ENCODE measurements around the gene NCOA3. TPM values are rescaled to one million over a fixed set of nuclear protein-coding genes. Genes with fewer than 3 reads are reported as not detected.
A peak's percentile ranks its signal among the peaks of the same experiment; 100 is the strongest.

NCOA3 gene
- total and polyA plus RNA-seq, 2 experiments from 2014 or later = 6.7 to 16.2 TPM

- Histone ChIP-seq H3K27ac (peak overlapping the region; percentile 49), H3K9me3 (ENCODE audit: low read depth) (no peaks in the 10 kb centered on the region), H3K36me3 (no peaks in the 10 kb centered on the region), H3K27me3 (no peaks in the 10 kb centered on the region), H3K4me1 (ENCODE audit: low read depth) (no peaks in the 10 kb centered on the region), H3K4me3 (no peak overlapping the region)
- peak; percentile 62 to 92 for DNase-seq (ENCODE audit: low read depth in 1 of 2, low spot score in 1 of 2)
- TF ChIP-seq, protein P1, sequence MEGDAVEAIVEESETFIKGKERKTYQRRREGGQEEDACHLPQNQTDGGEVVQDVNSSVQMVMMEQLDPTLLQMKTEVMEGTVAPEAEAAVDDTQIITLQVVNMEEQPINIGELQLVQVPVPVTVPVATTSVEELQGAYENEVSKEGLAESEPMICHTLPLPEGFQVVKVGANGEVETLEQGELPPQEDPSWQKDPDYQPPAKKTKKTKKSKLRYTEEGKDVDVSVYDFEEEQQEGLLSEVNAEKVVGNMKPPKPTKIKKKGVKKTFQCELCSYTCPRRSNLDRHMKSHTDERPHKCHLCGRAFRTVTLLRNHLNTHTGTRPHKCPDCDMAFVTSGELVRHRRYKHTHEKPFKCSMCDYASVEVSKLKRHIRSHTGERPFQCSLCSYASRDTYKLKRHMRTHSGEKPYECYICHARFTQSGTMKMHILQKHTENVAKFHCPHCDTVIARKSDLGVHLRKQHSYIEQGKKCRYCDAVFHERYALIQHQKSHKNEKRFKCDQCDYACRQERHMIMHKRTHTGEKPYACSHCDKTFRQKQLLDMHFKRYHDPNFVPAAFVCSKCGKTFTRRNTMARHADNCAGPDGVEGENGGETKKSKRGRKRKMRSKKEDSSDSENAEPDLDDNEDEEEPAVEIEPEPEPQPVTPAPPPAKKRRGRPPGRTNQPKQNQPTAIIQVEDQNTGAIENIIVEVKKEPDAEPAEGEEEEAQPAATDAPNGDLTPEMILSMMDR (IDR thresholded peaks at IDR 0.05; ENCODE audit: low read depth, low read length) = no peak
Measured at GRCh38 chr20:47568019-47568418, 66.3 kb downstream of the NCOA3 start.

DNA sequence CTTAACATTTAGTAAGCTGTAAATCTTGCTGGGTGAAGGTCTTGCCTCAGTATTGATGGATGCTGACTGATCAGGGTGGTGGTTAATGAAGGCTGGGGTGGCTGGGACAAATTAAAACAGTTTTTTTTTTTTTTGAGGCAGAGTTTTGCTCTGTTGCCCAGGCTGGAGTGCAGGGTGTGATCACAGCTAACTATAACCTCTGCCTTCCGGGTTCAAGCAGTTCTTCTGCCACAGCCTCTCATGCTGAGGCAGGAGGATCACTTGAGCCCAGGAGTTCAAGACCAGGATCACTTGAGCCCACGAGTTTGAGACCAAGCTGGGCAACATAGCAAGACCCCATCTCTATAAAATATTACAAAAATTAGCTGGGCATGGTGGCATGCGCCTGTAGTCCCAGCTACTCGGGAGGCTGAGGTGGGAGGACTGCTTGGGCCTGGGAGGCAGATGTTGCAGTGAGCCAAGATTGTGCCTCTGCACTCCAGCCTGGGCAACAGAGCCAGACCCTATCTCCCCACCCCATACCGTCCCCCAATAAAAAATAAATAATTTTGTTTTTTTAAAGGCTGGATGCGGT lies 67.2 kb downstream of the NCOA3 start:
- no peak overlapping the region for H3K27ac ChIP-seq
- TF ChIP-seq, protein P1 (IDR thresholded peaks at IDR 0.05; ENCODE audit: low read depth, low read length) = no peak
- peaks cover 5% of the 10 kb centered on the region for H3K4me1 ChIP-seq (ENCODE audit: low read depth)
- H3K27me3 ChIP-seq = no peaks in the 10 kb centered on the region
- DNase-seq (ENCODE audit: low read depth in 1 of 2, low spot score in 1 of 2) = no peak
- no peaks in the 10 kb centered on the region for H3K9me3 ChIP-seq (ENCODE audit: low read depth)
- H3K4me3 ChIP-seq = no peak overlapping the region
- no peaks in the 10 kb centered on the region for H3K36me3 ChIP-seq

DNA sequence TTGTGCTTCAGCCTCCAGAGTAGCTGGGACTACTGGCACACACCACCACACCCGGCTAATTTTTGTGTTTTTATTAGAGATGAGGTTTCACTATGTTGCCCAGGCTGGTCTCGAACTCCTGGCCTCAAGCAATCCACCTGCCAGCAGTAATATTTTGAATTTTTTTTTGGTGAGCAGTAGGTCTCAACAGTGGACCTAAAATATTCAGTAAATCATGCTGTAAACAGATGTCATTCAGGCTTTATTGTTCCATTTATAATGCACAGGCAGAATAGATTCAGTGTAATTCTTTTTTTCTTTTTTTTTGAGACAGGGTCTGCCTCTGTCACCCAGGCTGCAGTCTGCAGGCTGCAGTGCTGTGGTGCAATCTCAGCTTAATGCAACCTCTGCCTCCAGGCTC lies 69.7 kb downstream of the NCOA3 start:
- Histone ChIP-seq H3K9me3 (ENCODE audit: low read depth) (no peaks in the 10 kb centered on the region), H3K4me1 (ENCODE audit: low read depth) (peaks cover 30% of the 10 kb centered on the region), H3K4me3 (no peak overlapping the region), H3K36me3 (no peaks in the 10 kb centered on the region), H3K27ac (no peak overlapping the region), H3K27me3 (no peaks in the 10 kb centered on the region)
- DNase-seq (ENCODE audit: low read depth in 1 of 2, low spot score in 1 of 2) = no peak
- TF ChIP-seq, protein P1 (IDR thresholded peaks at IDR 0.05; ENCODE audit: low read depth, low read length) = no peak

- Histone ChIP-seq H3K27ac (no peak overlapping the region), H3K4me1 (ENCODE audit: low read depth) (peaks cover 35% of the 10 kb centered on the region), H3K36me3 (no peaks in the 10 kb centered on the region), H3K9me3 (ENCODE audit: low read depth) (no peaks in the 10 kb centered on the region), H3K27me3 (no peaks in the 10 kb centered on the region), H3K4me3 (no peak overlapping the region)
- no peak for DNase-seq (ENCODE audit: low read depth in 1 of 2, low spot score in 1 of 2)
- TF ChIP-seq, protein P1 (IDR thresholded peaks at IDR 0.05; ENCODE audit: low read depth, low read length) = no peak
Measured at GRCh38 chr20:47572105-47572729, 70.5 kb downstream of the NCOA3 start.

- TF ChIP-seq, protein P1 (IDR thresholded peaks at IDR 0.05; ENCODE audit: low read depth, low read length) = no peak
- H3K27ac ChIP-seq = peak overlapping the region; percentile 27
- H3K36me3 ChIP-seq = no peaks in the 10 kb centered on the region
- no peaks in the 10 kb centered on the region for H3K27me3 ChIP-seq
- peaks cover 39% of the 10 kb centered on the region for H3K4me1 ChIP-seq (ENCODE audit: low read depth)
- H3K4me3 ChIP-seq = no peak overlapping the region
- no peak for DNase-seq (ENCODE audit: low read depth in 1 of 2, low spot score in 1 of 2)
- H3K9me3 ChIP-seq (ENCODE audit: low read depth) = no peaks in the 10 kb centered on the region
Measured at GRCh38 chr20:47573559-47573958, 71.9 kb downstream of the NCOA3 start.

Data from cardiac muscle cell (in vitro differentiated cells and primary cell).